Mammary epithelial cell (primary cell): ENCODE data around the gene KRTAP4-7.
"Not testable (repeated sequence)": the region's sequence is repeated elsewhere in the genome, so short reads cannot be mapped to it uniquely, and the experiment has no call there.

ENCODE experiments used
- CTCF ChIP-seq, 2 donors: IDR thresholded peaks in 1 of 2; conservative IDR thresholded peaks in 1 of 2; 2 replicates each; pipeline ENCODE4 v1.5.1; 2011 to 2012; ENCODE audit warnings: inconsistent platforms in 2 of 2, low read length in 2 of 2, mild to moderate bottlenecking in 2 of 2, control low read depth in 1 of 2, low read depth in 1 of 2; ENCODE audit not compliant: insufficient read depth in 1 of 2; ENCODE audit errors: extremely low read depth in 1 of 2
- EZH2 ChIP-seq: IDR thresholded peaks from 2 replicates; pipeline ENCODE4 v1.6.1; 2012; ENCODE audit warnings: low read length, inconsistent platforms, borderline replicate concordance

- not testable (repeated sequence) for TF ChIP-seq CTCF (conservative IDR thresholded peaks at IDR 0.05 in 1 of 2, IDR thresholded peaks at IDR 0.05 in 1 of 2; ENCODE audit: extremely low read depth in 1 of 2, insufficient read depth in 1 of 2, low read depth in 1 of 2, low read length in 2 of 2); EZH2
These were observed 36.0 kb downstream of the KRTAP4-7 start for GRCh38 chr17:41119696-41120690.
